ENCODE results near the gene AHNAK2.

Gene AHNAK2

GRCh38 chr14:104968541-104969401, 9.4 kb downstream of the AHNAK2 start:
- Histone ChIP-seq H3K36me3 (no peaks in the 10 kb centered on the region), H3K4me3 (ENCODE audit: low read depth in 1 of 2, low read length in 1 of 2) (no peak overlapping the region), H3K27ac (no peak overlapping the region), H3K27me3 (peaks cover 44% of the 10 kb centered on the region), H3K4me1 (ENCODE audit: control insufficient read depth in 1 of 2, insufficient read depth in 1 of 2, low read depth in 1 of 2, low read length in 1 of 2) (no peaks in the 10 kb centered on the region), H3K9me3 (no peaks in the 10 kb centered on the region)
- TF ChIP-seq CTCF (IDR thresholded peaks at IDR 0.05), result no peak

GRCh38 chr14:104968153-104968527, 10.0 kb downstream of the AHNAK2 start:
- no peak overlapping the region for H3K27ac ChIP-seq
- H3K27me3 ChIP-seq, result peaks cover 44% of the 10 kb centered on the region
- no peaks in the 10 kb centered on the region for H3K36me3 ChIP-seq
- H3K4me3 ChIP-seq (ENCODE audit: low read depth in 1 of 2, low read length in 1 of 2), result no peak overlapping the region
- H3K4me1 ChIP-seq (ENCODE audit: control insufficient read depth in 1 of 2, insufficient read depth in 1 of 2, low read depth in 1 of 2, low read length in 1 of 2), result no peaks in the 10 kb centered on the region
- no peak for TF ChIP-seq CTCF (IDR thresholded peaks at IDR 0.05)
- no peaks in the 10 kb centered on the region for H3K9me3 ChIP-seq

GRCh38 chr14:104967386-104968152, 10.6 kb downstream of the AHNAK2 start:
- no peak overlapping the region for H3K27ac ChIP-seq
- H3K36me3 ChIP-seq, result no peaks in the 10 kb centered on the region
- H3K4me3 ChIP-seq (ENCODE audit: low read depth in 1 of 2, low read length in 1 of 2), result no peak overlapping the region
- no peak for TF ChIP-seq CTCF (IDR thresholded peaks at IDR 0.05)
- no peaks in the 10 kb centered on the region for H3K9me3 ChIP-seq
- peaks cover 44% of the 10 kb centered on the region for H3K27me3 ChIP-seq
- no peaks in the 10 kb centered on the region for H3K4me1 ChIP-seq (ENCODE audit: control insufficient read depth in 1 of 2, insufficient read depth in 1 of 2, low read depth in 1 of 2, low read length in 1 of 2)

- peaks cover 46% of the 10 kb centered on the region for H3K27me3 ChIP-seq
- no peak overlapping the region for H3K27ac ChIP-seq
- no peaks in the 10 kb centered on the region for H3K36me3 ChIP-seq
- no peaks in the 10 kb centered on the region for H3K4me1 ChIP-seq (ENCODE audit: control insufficient read depth in 1 of 2, insufficient read depth in 1 of 2, low read depth in 1 of 2, low read length in 1 of 2)
- H3K4me3 ChIP-seq (ENCODE audit: low read depth in 1 of 2, low read length in 1 of 2), result no peak overlapping the region
- no peaks in the 10 kb centered on the region for H3K9me3 ChIP-seq
- TF ChIP-seq CTCF (IDR thresholded peaks at IDR 0.05), result no peak
These were observed 11.2 kb downstream of the AHNAK2 start for GRCh38 chr14:104966981-104967385.

- no peak for TF ChIP-seq CTCF (IDR thresholded peaks at IDR 0.05)
- no peaks in the 10 kb centered on the region for H3K9me3 ChIP-seq
- H3K27ac ChIP-seq, result no peak overlapping the region
- H3K4me1 ChIP-seq (ENCODE audit: control insufficient read depth in 1 of 2, insufficient read depth in 1 of 2, low read depth in 1 of 2, low read length in 1 of 2), result no peaks in the 10 kb centered on the region
- peaks cover 49% of the 10 kb centered on the region for H3K27me3 ChIP-seq
- H3K4me3 ChIP-seq (ENCODE audit: low read depth in 1 of 2, low read length in 1 of 2), result no peak overlapping the region
- H3K36me3 ChIP-seq, result no peaks in the 10 kb centered on the region
These were observed 11.8 kb downstream of the AHNAK2 start for GRCh38 chr14:104966261-104966865.
